Left ventricle myocardium inferior (tissue), 1 donor: Measurements from ENCODE around the gene EFEMP1. TPM values are rescaled to one million over a fixed set of nuclear protein-coding genes. Genes with fewer than 3 reads are reported as not detected.

Source experiments
- DNase-seq: peaks from one replicate; pipeline ENCODE4 v3.0.0-alpha.2; 2020
- H3K27ac ChIP-seq: fragments of 200-600 bp; replicated peaks from 2 replicates; pipeline ENCODE4 v1.8.0; 2021
- H3K27me3 ChIP-seq: fragments of 200-600 bp; 2 replicates; pipeline ENCODE4 v1.8.0; 2021; ENCODE audit warnings: low read depth
- H3K36me3 ChIP-seq: fragments of 200-600 bp; 2 replicates; pipeline ENCODE4 v1.8.0; 2021
- H3K4me1 ChIP-seq: fragments of 200-600 bp; 2 replicates; pipeline ENCODE4 v1.8.0; 2021
- H3K4me3 ChIP-seq: fragments of 200-600 bp; 2 replicates; pipeline ENCODE4 v1.8.0; 2021; ENCODE audit warnings: mild to moderate bottlenecking, moderate library complexity
- H3K9me3 ChIP-seq: fragments of 200-600 bp; replicated peaks from 2 replicates; pipeline ENCODE4 v1.8.0; 2021
- intact Hi-C: fragments of 100-400 bp; cut with micrococcal nuclease; formaldehyde crosslinking; loops from one replicate; pipeline ENCODE4 v1.11.0; 2022
- total RNA-seq: library from RNA; stranded (reverse); fragmentation: NEBNext Ultra II Directional; extraction: Animal tissue kit (Norgen Biotek cat#: 25700); gene quantifications from one replicate; pipeline ENCODE4 v1.2.1, GENCODE V29; 2021
- TF ChIP-seq, protein P1 (sequence below): fragments of 200-600 bp; IDR thresholded peaks from 2 replicates; pipeline ENCODE4 v1.8.0; 2021; ENCODE audit warnings: antibody characterized with exemption, mild to moderate bottlenecking, borderline replicate concordance
- donor health status: DM: no; HTN: yes; CAD: no; lungs with severe emphysema.

Gene EFEMP1
- total RNA-seq, 1 donor from 2014 or later, result 72.3 TPM

DNA sequence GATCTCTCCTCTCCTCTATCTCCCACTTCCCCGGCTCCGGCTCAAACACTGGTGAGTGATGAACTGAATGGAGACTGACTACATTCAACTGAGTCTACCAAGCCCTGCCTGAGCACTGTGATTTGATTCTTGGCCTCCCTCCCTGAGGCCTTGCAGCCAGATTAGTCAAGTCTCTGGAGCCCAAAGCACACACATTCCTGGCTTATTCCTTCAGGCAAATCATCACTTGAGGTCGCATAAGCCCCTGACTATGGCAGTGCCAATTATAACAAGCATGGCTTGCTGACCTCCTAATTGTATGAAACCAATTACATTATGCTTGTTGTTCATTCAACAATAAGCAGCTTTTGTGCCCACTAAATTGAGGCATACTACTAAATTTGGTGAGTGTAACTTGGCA is 34.6 kb downstream of the EFEMP1 start:
- intact Hi-C loops, result no loop called here
- no peaks in the 10 kb centered on the region for H3K27me3 ChIP-seq
- TF ChIP-seq, protein P1, sequence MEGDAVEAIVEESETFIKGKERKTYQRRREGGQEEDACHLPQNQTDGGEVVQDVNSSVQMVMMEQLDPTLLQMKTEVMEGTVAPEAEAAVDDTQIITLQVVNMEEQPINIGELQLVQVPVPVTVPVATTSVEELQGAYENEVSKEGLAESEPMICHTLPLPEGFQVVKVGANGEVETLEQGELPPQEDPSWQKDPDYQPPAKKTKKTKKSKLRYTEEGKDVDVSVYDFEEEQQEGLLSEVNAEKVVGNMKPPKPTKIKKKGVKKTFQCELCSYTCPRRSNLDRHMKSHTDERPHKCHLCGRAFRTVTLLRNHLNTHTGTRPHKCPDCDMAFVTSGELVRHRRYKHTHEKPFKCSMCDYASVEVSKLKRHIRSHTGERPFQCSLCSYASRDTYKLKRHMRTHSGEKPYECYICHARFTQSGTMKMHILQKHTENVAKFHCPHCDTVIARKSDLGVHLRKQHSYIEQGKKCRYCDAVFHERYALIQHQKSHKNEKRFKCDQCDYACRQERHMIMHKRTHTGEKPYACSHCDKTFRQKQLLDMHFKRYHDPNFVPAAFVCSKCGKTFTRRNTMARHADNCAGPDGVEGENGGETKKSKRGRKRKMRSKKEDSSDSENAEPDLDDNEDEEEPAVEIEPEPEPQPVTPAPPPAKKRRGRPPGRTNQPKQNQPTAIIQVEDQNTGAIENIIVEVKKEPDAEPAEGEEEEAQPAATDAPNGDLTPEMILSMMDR, result no peak
- peak overlapping the region; percentile 63 for H3K27ac ChIP-seq
- peak; percentile 53 for DNase-seq
- H3K4me1 ChIP-seq, result peaks cover 48% of the 10 kb centered on the region
- no peaks in the 10 kb centered on the region for H3K9me3 ChIP-seq
- no peak overlapping the region for H3K4me3 ChIP-seq
- H3K36me3 ChIP-seq, result no peaks in the 10 kb centered on the region

DNA sequence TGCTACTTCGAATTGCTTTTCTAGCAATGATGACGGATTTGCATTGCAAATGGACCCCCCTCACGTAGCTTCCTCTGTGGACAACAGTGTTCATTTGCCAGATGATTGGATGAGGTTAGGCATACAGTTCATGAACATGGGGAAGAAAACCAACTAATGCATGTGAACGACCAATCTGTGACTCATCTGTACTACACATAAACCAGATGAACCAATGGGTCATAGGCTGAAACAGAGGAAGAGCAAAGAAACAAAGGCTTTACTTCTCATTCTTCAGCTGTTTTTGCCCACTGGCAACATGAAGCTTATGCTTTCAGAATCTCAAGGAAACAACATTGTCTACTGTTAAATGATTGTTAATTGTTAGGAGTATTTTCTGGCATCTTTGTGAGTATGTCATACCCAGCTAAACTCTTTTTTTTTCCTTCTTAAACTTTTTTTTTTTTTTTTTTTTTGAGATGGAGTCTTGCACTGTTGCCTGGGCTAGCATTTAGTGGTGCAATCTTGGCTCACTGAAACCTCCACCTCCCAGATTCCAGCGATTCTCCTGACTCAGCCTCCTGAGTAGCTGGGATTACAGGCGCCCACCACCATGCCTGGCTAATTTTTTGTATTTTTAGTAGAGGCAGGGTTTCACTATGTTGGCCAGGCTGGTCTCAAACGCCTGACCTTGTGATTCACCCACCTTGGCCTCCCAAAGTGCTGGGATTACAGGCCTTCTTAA is 35.5 kb downstream of the EFEMP1 start:
- no peak for DNase-seq
- Histone ChIP-seq H3K4me1 (peaks cover 57% of the 10 kb centered on the region), H3K9me3 (no peaks in the 10 kb centered on the region), H3K27ac (peak overlapping the region; percentile 63), H3K36me3 (no peaks in the 10 kb centered on the region), H3K27me3 (no peaks in the 10 kb centered on the region), H3K4me3 (no peak overlapping the region)
- intact Hi-C loops, result no loop called here
- TF ChIP-seq, protein P1, result no peak

DNA sequence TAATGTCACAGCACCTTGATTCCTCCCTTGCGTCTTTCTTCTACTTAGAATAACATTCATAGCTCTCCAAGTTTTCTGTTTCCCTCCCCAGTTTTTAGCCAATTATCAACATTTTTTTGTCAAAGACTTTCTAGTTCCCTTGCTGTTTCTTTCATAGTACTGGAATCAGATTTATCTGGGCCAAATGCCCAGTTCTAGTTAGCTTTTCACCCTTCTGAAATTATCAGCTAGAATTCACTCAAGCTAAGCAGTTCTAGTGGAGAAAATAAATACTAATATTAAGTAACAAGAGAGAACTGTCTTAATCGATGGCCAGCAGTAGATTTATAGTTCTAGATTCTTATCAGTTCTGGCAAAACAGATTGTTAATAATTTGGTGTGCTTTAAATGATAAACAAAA is 36.2 kb downstream of the EFEMP1 start:
- H3K9me3 ChIP-seq, result no peaks in the 10 kb centered on the region
- H3K36me3 ChIP-seq, result no peaks in the 10 kb centered on the region
- TF ChIP-seq, protein P1, result no peak
- peaks cover 58% of the 10 kb centered on the region for H3K4me1 ChIP-seq
- peak overlapping the region; percentile 63 for H3K27ac ChIP-seq
- intact Hi-C loops, result no loop called here
- H3K4me3 ChIP-seq, result no peak overlapping the region
- H3K27me3 ChIP-seq, result no peaks in the 10 kb centered on the region
- DNase-seq, result no peak

DNA sequence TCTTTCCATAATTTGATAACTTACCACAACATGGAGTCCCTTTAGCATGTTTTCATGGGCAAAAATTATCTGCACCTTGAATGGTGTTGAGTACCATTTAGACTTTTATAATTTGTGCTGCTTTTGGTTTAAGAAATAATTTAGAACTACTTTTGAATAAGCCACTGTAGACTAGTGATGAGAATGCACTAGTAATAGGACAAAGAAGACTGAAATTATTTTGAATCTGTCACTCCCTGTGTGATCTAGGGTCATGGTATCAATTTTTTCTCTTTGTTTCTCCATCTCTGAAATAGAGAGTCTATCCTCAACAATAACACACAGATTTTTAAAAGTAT is 37.7 kb downstream of the EFEMP1 start:
- intact Hi-C loops, result no loop called here
- DNase-seq, result no peak
- TF ChIP-seq, protein P1, result no peak
- no peaks in the 10 kb centered on the region for H3K36me3 ChIP-seq
- H3K4me3 ChIP-seq, result no peak overlapping the region
- H3K27ac ChIP-seq, result peak overlapping the region; percentile 63
- H3K9me3 ChIP-seq, result no peaks in the 10 kb centered on the region
- peaks cover 58% of the 10 kb centered on the region for H3K4me1 ChIP-seq
- H3K27me3 ChIP-seq, result no peaks in the 10 kb centered on the region

DNA sequence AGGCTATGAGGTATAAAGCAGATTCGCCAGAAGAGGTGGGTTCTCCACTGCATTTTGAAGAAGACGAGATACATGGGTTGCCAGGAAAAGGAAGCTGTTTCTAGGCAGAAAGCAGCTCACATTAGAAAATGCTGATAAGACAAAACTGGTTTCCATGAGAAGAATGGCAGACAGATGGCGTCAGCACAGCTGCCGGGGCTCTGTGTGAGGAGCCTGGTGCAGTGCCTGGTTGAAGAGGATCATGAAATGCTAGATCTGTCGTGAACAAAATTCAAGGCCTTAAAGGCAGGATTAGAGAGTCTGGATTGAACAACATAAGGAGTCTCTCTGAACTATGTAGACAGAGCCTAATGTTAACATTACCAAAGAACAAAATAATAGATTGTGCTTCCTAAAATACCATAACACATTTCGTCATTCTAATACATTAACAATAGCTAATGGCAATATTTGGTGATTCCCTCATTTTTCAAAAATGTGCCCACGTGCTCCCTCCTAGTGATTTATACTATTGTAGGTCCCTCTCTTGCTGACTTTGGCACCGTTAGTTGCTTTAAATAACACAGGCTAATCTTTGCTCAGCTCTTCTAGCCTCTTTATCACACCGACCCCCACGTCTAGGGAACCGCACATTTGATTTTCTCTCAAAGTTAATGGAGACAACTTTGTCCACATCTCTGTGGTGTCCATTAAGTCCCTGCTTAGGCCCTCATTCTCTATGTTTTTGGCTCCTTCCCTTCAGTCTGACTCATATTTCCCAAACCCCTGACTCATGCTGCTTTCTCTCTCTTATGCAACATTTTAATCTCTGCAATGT is 38.2 kb downstream of the EFEMP1 start:
- Histone ChIP-seq H3K36me3 (no peaks in the 10 kb centered on the region), H3K27me3 (no peaks in the 10 kb centered on the region), H3K4me1 (peaks cover 58% of the 10 kb centered on the region), H3K9me3 (no peaks in the 10 kb centered on the region), H3K4me3 (no peak overlapping the region), H3K27ac (peak overlapping the region; percentile 63)
- TF ChIP-seq, protein P1, result no peak
- no peak for DNase-seq
- intact Hi-C loops, result no loop called here
